Measurements from ENCODE around the gene RAD51B. TPM values are rescaled to one million over a fixed set of nuclear protein-coding genes. Genes with fewer than 3 reads are reported as not detected.

RAD51B gene
- total RNA-seq, 1 experiment from 2014 or later, result 103 TPM

DNA sequence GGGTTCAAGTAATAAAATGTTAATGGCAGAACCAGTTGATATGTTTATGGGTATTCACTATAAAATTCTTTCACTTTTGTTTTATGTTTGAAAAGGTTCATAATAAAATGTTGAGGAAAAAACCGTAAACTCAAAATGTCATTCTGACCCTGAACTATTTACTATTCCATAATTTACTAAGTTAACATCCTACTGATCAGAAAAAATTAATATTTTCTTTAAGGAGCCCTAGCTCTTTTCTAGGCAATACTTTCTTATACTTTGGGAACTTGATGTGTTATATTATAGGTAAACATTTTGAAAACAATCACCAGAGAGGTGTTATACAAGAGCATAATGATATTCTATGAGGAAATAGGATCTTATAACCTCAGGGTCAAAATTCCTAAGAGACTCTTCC, 638.7 kb downstream of the RAD51B start:
- DNase-seq (ENCODE audit: low spot score), result no peak
- in situ Hi-C loops (cut with HindIII; ENCODE audit: low sequenced_read_pairs), result no loop called here

DNA sequence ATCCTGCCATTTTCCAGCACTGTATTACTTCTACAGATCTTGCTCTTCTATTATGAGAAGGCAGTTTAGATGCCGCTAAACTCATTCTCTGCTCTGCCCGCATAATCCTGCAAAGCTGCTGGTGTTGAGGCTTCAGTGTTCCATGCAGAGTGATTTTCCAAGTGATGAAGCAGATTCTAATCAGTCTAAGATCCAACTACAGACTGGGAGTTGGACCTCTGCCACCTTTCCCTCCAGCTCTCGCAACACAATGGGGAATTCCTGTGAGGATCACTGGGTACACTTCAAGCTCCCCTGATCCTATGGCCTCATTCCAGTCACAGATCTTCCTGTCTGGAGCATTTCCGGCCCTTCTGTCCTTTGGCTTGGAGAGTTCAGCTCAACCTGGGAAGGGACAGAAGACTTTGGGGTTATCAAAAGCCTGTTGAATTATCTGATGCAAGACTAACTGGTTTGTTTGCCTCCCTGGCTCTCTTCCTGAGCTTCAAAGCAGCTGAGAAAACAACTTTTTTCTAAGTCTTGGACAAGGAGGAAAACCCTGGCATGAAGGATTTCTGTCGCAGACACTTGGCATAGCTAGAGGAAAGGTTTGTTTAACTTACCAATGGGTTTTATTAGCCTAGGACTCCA, 639.4 kb downstream of the RAD51B start:
- DNase-seq (ENCODE audit: low spot score), result peak; percentile 6
- in situ Hi-C loops (cut with HindIII; ENCODE audit: low sequenced_read_pairs), result no loop called here

DNA sequence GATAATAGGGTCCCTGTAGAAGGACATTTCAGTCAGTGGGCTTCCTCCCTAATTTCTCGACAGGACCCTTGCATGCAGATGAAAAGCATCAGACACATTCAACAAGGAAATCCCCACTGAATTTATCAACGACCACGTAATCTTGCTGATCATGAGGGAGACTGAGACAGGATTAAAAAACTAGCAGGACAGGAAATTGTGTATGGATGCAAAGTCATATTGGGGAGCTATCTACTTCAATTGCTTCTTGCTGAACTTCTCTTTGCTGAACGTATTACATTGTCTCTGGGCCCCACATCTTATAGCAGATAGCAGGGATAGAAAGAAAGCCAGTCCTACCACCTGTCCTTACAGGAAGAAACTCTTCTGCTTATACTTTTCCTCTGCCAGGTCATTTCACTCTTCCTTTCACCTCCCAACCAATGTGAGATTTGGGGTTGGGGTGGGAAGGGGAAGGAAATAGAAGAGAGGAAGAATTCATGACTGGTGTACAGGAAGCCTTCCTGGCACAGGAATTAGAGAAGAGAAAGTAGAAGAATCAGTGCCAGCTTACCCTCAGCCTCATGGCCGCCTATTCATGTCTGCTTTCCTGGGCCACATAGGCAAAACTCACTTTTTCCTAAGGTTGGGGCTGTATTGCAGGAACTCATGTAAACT, 640.0 kb downstream of the RAD51B start:
- in situ Hi-C loops (cut with HindIII; ENCODE audit: low sequenced_read_pairs), result no loop called here
- DNase-seq (ENCODE audit: low spot score), result no peak

DNA sequence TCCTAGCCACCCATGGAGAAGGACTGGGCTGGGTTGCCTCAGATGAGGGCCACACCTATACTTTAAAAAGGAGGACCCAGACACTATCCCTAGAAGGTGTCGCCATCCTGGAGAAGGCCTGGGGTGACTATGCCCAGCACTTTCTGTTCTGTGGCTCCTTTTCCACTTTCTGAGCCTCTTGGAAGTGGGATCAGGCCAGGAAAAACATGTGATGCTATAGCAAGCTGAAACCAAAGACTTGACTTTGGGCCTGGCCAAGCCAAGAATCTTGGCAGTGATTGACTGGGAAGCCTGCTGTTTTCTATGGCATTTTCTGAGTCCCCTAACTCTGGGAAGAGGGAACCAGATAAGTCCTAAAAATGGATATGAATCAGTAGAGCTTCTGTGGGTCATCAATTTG, 641.0 kb downstream of the RAD51B start:
- DNase-seq (ENCODE audit: low spot score), result no peak
- in situ Hi-C loops (cut with HindIII; ENCODE audit: low sequenced_read_pairs), result no loop called here

DNA sequence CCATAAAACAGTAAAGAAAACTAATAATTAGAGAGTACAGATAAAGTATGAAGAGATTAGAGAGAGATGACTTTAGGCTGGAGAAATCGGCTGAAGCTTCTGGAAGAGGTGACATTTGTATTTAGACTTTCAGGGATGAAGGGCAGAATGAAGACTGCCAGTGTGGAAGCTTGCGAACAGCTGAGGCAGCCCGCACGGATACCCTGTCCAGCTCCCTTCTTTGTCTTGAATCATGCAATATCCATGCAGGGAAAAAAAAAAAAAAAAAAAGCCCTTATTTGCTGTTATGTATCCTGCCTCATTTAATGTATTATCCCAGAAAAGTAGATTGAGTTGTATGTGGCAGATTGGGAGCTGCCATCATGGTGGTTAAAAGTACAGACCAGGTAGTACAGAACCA, 641.5 kb downstream of the RAD51B start:
- in situ Hi-C loops (cut with HindIII; ENCODE audit: low sequenced_read_pairs), result no loop called here
- DNase-seq (ENCODE audit: low spot score), result no peak

DNA sequence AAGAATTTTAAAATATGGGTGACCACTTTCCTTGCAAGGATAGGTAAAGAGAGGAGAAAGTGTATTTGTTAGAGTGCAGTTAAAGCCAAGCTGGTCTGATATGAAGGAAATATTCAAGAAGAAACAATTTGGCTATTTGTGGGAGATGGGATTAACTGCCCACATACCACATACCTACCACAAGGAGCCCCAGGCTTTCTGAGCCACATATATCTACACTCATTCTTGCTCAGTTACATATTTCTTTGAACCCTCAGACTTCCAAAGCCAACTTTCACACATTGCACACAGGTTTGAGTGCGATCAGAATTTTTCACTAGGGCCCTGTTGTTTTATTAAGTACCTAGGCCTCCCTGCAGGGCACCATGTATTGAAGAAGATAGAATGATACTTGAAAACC, 643.1 kb downstream of the RAD51B start:
- no peak for DNase-seq (ENCODE audit: low spot score)
- in situ Hi-C loops (cut with HindIII; ENCODE audit: low sequenced_read_pairs), result no loop called here

DNA sequence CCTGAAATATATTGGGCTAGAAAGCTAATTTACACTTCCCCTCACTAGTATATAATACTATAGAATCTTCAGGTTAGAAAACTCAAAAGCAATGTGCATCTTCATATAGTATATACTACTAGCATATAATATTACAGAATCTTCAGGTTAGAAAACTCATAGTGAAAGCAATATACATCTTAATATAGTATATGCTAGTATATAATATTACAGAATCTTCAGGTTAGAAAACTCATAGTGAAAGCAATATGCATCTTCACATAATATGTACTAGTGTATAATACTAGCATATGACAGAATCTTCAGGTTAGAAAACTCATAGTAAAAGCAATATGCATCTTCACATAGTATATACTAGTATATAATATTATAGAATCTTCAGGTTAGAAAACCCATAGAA, 643.7 kb downstream of the RAD51B start:
- DNase-seq (ENCODE audit: low spot score), result no peak
- in situ Hi-C loops (cut with HindIII; ENCODE audit: low sequenced_read_pairs), result no loop called here

DNA sequence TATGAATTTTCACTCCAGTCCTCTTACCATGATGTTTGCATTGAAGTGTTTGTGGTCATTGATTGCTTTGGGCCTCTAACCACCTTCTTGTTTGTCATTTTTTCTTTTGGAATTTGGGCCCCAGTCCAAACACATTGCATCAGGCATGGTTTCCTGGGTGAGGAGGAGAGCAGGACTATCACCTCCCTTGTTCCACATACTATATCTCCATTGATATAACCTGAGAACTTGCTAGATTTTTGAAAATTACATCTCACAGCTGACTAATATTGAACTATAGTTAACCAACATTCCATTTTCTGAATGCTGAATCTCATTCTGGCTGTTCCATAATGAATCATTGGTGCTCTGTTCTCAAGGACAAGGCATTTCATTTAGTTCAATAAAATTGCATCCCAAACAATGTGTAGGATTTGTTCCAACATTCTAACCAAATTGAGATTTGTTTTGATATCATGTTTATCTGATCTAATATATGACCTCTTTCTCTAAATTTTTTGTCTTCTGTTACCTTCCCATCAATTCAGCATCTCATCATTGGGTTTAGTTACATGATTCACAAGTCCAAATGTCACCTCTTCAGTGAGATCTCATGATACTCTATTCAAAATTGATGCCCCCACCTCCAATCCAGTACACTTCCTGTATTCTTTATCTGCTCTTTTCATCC, 644.3 kb downstream of the RAD51B start:
- in situ Hi-C loops (cut with HindIII; ENCODE audit: low sequenced_read_pairs), result no loop called here
- DNase-seq (ENCODE audit: low spot score), result no peak

DNA sequence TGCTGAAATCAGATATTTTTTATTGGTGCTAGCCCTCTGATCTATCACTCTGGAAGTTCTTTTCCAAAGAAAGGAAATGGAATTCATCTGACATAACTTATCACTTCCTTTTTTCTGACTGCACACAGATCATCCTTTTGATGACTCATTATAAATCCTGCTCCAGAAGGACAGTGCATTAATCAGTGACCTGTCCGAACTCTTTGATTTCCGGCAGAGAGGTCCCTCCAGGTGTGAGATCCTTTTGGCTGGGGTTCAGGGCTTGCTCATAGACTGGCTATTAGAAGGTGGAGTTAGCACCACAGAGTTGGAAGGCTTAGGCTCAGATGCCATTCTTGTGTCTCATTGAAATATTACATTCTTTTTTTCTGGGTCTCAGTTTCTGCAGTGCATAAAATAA, 645.1 kb downstream of the RAD51B start:
- no peak for DNase-seq (ENCODE audit: low spot score)
- in situ Hi-C loops (cut with HindIII; ENCODE audit: low sequenced_read_pairs), result no loop called here

DNA sequence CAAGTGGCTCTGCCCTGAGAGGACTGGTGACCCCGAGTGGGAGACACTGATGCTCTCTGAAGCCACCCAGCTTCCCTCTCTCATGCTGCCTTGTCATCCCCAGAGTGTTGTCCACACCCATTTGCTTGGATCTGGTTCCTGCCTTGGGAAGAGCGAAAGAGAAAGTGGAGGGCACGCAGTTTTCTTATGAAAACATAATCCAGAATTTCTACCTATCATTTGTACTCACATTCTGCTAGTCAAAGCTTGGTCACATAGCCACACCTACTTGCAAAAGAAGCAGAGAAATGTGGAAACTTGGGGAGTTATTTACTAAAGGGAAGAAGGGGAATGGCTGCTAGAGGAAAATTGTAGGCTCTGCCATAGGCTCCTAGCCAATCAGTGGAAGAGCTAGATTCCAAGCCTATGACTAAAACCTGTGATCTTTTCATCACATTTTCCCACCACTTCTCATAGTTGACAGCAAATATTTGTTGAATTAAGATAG, 647.0 kb downstream of the RAD51B start:
- no peak for DNase-seq (ENCODE audit: low spot score)
- in situ Hi-C loops (cut with HindIII; ENCODE audit: low sequenced_read_pairs), result no loop called here

DNA sequence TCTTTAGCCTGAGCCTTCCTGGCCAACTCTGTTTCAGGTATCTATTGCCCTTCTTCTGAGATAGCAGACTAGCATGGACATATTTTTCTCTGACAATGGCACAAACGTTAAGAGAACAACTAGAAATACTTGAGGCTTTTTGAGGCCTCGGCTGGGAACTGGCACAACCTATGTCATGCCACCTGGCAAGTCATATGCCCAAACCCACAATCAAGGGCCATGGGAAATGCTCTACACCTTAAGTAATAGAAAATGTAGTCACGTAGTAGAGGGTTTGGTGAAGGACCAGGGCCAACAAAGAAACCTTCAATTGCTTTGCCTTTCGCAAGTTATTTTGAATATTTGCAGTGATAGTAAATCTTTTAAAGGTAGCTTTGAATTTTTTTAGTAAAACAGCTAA, 647.8 kb downstream of the RAD51B start:
- DNase-seq (ENCODE audit: low spot score), result no peak
- in situ Hi-C loops (cut with HindIII; ENCODE audit: low sequenced_read_pairs), result no loop called here

DNA sequence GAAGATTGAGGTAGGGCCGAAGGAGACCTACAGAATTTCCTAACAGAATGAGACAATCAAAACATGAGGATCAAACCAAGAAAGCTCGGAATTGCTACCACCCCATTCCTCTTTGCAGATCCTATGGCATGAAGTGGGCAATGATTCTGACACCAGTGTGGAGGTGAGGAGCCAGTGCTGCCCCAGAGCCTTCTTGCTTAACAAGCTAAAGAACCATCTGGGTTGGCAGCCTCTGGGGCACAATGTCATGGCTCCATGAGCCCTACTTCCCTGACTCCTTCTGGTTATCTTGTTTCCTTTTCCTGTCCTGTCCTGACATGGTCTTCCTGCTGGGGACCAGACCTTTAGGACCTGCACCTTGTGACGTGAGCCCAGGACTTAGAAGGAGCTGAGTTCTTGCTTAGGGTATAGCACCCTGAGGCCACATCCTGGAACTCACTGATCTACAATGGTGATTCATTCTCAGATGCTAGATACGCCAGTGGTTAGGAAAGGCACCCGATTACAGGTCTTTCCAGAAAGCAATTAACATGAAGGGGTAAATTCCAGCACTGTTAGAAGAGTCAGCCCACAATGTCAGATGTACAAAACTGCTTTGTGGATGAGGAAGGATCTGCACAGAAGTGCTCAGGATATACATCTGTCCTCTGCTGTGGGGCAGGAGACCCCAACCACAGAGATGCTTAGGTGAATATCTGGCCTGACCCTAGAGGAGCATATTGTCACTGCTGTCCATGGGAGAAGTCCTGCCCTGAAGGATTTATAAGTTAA, 649.0 kb downstream of the RAD51B start:
- no peak for DNase-seq (ENCODE audit: low spot score)
- in situ Hi-C loops (cut with HindIII; ENCODE audit: low sequenced_read_pairs), result no loop called here

DNA sequence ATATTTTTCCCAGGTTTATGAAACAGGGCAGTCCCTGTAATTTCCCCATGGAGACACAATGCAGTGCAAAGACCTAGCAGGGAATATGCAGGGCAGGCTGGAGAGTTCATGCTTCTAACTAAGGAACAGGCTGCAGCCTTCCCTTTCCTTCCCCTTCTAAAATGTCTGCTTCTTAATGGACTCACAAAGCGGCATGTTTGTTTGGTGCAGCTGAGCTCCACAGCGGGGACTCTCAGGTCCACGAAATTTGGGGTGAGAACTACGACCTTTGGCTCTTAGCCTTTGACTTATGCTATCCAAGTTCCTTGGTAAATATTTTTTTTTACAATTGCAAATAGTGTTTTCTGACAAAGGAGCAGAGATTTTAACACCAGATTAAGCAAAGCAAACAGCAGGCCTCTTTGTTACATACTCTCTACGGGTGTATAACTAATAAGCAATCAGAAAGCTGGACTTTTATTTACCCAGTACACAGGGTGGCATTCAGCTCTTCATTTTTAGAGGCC, 649.7 kb downstream of the RAD51B start:
- in situ Hi-C loops (cut with HindIII; ENCODE audit: low sequenced_read_pairs), result no loop called here
- DNase-seq (ENCODE audit: low spot score), result no peak

DNA sequence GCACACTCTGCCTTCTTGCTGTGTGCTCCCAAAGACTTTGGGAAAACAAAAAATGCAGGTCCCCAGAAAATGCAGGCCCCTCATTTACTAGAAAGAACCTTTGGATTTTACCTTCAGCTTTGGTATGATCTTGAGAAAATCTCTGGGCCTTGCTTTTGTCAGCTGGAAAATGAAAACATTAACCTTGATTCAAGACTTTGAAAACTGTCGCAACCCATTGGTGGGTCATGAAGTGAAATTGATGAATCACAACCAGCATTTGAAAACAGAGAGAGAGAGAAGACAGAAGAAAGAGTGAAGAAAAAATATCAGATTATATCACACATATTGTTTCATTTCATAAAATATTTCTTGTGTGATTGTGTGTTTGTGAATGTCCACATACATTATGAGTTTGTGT, 650.8 kb downstream of the RAD51B start:
- in situ Hi-C loops (cut with HindIII; ENCODE audit: low sequenced_read_pairs), result no loop called here

DNA sequence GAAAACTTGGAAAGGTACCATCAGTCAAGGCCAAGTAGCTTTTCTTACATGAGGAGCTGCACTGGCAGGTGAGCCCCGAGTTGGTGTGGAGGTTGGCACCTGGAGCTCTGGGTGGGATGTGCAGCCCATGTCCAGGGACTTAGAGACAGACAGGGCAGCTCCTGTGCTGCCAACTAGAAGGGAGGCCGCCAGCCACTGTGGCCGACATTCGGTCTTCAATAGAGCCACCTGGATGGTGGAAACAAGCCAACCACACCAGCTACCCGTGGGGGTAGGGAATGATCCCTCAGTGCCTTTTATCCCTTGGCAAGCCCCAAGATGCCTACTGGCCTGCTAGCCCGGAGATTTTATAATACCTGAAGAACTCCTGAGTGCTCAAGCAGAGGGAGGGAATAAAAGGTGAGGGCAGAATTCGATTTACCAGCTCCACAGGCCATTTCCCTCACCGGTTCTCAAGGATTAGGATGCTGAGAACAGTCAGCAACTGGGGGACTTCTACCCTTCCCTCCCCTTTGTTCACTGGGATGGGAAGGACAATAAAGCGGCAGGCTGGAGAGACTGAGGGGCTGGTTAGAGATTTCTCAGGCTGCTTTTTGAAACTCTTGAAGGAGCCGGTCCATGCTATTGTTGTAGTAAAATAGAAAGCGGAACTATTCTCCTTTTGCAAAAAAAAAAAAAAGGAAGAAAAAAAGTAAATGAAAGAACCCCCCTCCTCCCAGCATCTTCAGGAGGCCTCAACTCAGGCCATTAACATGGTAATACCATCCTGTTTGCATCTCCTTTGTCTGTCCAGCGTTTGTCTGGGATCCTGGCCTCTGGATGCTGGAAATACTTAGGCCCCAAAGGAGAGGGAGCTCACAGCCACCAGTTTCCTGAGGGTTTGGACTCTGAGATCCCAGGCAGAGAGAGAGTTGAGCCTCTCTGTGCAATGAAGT, 651.7 kb downstream of the RAD51B start:
- DNase-seq (ENCODE audit: low spot score), result no peak
- in situ Hi-C loops (cut with HindIII; ENCODE audit: low sequenced_read_pairs), result no loop called here

More for the DNA sequence above, 650.8 kb downstream of the RAD51B start:
- no peak for DNase-seq (ENCODE audit: low spot score)

DNA sequence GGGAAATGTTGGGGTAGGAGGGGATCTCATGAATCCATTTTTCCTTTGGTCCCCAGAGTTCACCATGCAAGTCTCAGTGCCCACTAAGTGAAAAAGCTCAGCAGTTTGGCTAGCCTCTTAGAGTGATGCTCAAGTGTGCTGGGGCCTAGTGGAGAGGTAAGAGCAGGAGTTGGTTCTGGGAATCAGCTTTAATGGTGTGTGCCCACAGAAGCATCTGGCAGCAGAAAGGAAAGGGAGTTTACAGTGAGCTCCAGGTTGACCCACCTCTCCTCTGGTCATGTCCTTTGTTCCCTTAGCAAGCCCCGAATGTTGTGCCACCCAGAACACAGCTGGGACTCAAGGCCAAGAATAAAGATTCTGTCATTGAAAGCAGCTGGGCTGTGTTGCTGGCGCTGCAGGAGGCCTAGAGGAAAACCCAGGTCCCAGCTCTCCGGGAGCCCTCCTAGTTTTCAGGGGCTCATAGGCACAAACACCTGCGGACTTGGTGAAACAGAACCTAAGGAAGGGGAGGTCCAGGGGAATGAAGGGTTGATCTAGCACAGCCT, 652.5 kb downstream of the RAD51B start:
- no peak for DNase-seq (ENCODE audit: low spot score)
- in situ Hi-C loops (cut with HindIII; ENCODE audit: low sequenced_read_pairs), result no loop called here

DNA sequence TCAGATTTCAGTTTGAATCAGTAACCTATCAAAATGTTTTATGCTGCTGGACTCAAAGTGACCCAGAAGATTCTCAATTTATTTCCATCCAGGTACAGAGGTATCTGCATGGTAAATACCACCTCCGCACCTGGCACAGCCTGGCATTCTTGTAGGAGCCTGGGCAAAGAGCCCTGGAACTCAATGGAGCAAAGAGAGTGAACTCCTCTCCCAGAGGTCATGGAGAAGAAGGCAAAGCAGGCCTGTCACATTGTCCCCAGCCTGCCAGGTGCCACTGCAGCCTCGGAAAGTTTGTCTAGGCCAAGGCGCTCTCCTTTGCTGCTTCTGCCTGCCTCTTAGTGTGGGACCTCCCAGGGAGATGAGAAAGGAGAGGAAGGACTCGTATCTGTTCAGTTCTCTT, 653.5 kb downstream of the RAD51B start:
- in situ Hi-C loops (cut with HindIII; ENCODE audit: low sequenced_read_pairs), result no loop called here

DNA sequence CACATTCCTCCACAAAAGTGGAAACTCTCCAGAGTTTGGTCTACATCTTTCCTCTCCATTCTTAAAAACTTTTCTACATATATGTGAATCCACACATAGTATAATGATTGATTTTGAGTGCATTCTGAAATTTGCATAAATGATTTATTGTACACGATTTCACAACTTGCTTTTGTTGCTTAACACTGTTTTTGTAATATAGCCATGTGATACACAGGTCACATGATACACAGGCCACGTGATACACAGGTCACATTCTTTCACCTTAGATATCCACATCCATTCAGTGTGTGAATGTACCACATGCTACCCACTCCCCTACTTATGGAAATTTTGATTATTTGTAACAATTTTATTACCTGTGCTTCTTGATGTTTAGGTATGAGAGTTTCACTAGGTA, 654.2 kb downstream of the RAD51B start:
- no peak for DNase-seq (ENCODE audit: low spot score)

More for the DNA sequence above, 653.5 kb downstream of the RAD51B start:
- no peak for DNase-seq (ENCODE audit: low spot score)

More for the DNA sequence above, 654.2 kb downstream of the RAD51B start:
- in situ Hi-C loops (cut with HindIII; ENCODE audit: low sequenced_read_pairs), result no loop called here
